Inflammatory macrophage treated with lipopolysaccharide for 1 hour (primary cell): ENCODE results near the gene LPP.

Source experiments
- DNase-seq, 2 donors: peaks; one replicate each; pipeline ENCODE4 v3.0.0-alpha.2; 2020 to 2022

The LPP gene

DNA sequence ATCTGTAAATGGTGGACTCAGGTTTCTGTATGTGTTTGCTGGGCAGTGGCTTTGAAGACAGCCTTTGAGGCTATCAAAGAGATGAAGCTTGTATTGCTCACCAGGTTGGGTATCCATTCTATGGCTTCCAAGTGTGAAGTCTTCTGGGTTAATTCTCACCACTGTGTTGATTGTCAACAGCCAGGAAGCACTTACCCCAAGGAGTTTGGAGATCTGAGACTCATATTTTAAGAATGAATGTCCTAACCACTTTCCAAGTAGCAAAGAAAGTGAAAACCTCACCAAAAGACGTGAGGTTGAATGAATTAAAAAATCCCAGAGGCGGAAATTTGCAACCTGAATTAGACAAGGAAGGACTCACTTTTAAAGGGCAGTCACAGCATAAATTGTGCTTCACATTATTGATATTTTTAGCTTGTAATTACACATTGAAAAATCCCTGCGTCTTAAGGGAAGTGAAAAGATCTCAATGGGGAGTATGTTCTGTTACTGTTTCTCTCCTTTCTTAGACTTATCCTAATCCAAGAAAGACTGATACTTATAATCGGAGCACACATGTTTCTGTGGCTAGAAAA is 713.8 kb downstream of the LPP start:
- peak in 1 of 2 donors; percentile 11 for DNase-seq

DNA sequence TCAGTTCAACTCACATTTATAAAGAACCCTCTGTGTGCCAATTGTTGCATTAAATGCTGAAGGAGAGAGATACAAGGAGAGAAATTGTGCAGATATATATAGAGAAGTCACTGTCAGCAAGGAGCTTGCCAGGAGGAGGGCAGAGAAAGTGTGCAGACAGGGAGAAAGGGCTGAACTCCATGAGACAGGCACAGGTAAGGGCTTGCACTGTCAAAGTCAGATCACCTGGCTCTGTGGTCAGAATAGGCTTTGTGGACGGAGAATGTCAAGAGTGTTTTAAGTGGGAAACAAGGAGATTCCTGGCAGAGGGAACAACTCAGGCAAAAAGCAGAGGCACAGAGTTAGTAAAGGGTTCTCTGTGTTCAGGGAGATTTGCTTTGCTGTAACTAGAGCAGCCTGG is 714.8 kb downstream of the LPP start:
- DNase-seq, result no peak

DNA sequence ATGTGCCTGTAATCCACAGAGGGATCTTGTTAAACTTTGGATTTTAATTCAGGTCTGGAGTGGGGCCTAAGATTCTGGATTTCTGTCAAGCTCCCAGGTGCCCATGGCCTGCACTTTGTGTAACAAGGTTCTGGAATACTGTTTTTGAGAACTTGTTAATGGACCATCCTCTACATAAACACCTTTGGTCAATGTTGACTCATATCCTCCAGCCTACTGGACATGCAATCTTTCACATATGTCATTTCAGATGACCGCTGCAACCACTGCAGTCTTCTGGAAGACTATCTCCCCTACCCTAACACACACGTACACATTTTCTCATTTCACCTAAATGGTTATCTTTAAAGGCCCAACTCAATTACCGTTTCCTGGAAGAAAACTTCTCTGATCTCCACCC is 715.7 kb downstream of the LPP start:
- no peak for DNase-seq

DNA sequence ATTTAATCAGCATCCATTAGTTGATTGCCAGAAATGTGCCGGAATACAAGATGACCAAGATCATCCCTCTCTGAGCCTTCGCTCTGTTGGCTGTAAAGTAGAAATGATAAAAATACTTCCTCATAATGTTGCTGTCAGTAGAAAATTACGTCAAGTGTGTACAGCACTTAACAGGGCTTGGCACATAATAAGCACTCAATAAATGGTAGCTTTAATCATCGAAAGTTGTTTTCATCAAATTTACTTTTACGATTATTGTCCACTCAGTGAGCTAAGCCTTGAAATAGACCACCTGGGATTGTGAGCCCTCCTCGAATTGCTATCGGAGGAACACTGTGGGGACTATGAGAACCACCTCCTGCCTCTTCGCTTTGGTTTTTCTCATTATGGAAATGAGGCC is 716.5 kb downstream of the LPP start:
- DNase-seq, result no peak

DNA sequence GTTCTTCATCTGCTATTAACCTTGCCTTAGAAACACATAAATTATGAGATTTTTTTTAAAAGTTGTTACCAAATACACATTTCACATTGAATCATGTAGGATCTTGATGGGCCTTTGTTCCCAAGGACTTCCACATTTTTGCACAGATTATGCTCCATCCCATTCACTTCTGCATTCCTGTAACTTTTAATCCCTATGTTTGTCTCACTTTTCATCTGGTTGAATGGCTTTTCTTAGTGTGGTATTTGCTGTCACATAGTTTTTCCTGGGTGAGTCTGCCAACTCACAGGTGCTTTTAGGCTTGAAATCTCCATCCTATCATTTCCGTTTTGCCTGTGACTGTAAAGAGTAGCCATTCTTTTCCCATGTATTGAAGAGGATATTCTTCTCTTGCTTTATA is 720.6 kb downstream of the LPP start:
- no peak for DNase-seq

DNA sequence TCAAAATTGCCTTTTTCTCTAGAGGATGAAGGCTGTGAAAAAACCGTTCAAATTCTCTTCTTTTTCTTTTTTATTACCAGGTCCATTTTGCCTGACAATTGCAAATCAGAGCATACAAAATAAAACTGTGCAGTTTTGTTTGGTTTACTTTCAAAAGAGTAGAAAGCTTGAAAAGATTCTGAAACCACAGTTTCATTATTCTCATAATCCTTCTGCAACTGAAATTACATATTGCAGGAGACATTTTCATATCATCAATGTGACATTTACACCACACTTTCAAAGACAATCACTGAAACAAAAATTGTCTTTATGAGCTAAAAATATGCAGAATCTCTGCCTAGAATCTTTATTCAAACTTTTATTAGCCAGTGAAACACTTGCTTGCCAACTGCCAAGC is 721.5 kb downstream of the LPP start:
- DNase-seq, result no peak

DNA sequence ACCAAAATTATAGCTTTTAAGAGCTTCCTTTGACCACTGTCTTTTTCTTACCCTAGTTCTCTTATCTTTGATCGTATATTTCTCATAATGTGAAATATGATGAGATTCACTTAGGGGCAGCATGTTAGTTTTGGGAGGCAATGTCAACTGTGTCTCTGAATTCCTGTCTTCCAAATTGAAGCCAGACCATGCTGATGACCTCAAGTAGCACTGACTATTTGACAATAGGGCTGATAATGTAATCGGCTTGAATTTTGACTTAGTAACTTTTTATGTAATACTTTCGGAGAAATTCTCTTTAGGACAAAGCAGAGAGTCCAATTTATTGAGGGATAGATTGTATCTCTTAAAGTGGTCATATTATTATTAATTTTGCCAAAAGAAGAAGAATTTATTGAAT is 722.4 kb downstream of the LPP start:
- DNase-seq, result no peak

DNA sequence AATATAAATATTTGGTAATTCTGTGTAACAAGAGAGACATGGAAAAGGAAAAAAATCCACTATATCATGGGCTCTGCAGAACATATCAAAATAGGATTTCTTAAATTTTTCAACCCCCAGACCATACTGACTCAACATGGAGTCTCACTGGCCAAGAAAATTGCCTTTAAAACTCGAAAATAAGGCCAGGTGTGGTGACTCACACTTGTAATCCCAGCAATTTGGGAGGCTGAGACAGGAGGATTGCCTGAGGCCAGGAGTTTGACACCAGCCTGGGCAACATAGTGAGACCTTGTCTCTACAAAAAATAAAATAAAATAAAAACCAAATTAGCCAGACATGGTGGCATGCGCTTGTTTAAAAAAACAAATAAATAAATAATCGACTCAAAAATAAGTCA is 723.4 kb downstream of the LPP start:
- no peak for DNase-seq

DNA sequence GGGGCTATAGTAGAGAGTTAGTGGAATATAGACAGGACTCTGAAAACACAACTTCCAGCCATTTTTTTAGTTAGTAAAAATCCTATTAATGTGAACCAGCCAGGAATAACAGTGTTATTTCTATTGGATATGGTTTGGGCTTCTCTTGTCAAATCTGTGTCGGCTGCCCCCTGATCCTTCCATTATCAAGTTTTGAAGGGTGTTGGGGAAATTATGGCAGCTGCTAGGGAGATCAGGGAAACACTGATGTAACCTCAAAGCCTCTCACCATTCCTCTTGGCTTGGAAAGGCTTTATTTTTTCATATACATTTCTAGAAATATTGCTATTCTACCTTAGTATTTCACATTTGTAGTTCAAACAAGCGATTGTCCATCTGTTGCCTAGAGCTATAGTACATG is 724.1 kb downstream of the LPP start:
- DNase-seq, result no peak

DNA sequence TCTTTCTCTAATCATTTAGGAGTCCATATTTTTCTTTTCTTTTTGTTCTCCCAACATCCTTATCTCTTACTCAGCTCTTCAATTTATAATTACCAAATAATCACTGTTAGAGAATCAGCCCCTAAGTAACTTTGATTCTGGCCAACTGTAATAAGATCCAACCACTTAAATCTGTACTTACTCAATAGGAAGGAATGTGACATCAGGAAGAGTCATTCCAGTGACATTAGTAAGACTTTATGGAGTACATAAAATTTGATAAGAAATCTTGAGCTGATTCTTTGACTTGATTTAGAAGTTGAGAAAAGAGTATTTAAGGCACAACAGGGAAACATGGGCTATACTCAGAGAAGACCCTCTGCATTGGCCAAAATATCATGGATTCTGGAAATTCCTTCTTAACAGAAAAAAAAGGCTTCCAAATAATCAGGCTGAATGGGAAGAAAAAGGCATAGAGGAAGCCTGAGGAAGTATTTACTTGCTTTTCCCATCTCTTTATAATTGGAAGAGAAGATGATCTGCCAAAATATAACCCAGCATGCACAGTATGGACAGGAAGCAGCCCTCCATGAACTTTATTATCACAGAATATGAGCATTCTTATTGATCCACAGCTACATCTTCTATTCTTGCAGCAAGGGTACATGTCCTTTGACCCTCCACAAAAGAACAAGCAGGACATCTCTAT is 728.1 kb downstream of the LPP start:
- no peak for DNase-seq

DNA sequence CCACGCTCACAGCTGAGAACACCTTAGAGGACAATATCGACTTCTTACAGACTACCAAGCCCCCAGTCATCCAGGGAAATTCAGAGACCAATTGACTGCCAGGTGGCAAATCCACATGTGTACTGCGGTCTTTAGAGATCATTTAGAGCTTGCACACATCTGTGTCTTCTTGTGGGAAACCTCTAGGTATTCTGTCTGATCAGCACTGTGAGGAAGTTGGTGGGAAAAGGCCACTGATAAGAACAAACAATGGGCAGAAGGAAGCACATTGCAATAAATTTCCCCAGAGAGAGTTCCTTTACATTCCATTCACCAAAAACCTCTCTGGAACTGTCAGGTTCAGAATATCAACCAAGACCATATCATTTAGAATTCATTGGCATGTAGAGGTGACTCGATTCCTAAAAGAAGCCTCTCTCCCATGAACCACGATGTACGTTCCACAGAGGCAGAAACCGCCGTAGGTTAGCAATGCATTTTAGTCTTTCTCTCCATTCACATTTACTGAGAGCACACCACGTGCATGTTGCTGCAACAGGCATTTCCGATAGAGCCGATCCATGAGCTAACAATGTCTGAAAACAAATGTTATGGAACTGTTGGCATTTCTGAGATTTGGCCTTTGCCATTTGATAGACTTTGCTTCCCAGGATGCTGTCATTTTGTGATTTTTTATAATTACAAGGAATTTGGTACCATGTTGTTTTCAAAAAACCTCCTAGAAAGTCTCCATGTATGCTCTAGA is 730.5 kb downstream of the LPP start:
- no peak for DNase-seq

DNA sequence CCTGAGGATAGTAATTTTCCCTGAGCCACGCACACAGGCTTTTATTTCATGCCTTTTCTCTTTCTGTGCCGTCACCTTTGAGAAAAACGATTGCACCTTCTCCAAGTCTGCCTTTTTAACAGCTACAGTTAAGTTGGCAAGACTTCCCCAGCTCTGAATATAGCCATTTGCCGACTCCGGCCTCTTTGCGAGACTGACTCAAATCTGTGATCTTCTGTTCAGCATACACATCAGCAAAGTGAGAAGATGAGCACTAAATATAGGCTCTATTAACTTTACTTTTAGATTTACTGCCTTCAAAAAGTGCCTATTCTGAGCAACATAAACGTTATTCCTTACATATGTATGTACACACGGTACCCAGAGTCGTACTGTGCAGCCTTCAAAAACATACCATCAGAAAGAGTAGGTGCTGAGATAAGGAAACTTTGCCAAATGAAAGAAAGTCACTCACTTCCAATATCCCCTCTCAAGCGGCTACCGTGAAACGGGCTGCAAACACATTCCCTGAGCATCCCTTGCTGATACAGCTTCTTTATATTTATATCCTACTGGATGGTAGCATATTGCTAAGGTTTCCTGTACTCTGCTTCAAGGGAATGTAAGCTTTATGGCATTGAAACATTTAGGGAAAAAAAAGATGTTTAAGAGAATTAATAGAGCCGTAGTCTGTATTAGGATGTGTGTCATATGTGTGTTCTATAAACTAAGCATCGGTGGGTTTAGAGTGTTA is 734.5 kb downstream of the LPP start:
- no peak for DNase-seq

DNA sequence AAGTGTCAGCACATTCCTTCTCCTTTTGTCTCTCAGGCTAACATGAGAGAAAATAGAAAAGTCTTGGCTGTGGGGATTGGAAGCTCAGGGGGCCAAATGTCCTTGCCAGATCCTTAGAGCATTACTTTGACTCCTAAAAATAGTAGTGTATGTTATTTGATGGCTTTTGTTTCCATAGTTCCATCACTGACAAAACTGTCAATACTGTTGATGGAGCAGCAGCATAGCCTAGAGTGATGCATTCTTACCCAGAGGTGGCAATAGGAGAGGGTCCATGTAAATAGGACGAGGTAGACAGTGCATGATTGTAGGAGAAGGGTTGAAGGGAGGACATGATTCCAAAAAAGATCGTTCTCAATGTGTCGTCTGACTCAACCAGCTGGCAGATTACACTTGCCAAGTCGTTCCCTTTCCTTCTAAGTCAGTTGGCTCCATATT is 735.1 kb downstream of the LPP start:
- no peak for DNase-seq

DNA sequence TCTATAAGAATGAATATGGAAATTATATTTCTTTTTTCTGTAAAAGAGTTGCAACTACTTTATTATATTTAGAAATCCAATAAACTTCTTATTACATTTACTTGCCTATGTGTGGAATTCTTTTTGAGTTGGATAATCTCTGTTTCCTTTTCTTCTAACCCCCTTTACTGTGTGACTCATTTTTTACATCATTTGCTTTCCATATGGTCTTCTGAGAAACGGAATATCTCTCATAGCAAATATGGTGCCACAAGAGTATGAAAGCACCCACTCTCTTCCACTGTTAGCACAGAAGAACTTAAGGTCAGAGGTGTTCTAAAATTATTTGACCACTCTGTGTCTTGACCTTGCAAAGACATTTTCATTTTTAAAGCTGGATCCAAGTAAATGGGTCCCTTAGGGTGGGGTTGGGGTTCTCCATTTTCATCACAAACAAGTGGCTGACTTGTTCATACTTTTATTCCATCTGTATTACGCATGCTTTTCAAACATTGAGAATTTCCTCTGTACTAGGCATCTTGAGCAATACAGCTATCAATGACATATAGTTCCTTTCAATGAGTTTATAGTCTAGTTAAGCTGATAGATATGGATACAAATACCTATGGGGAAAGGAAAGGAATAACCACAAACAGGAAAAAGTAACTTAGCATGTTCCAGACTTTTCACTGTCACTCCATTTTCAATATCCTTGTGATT is 736.8 kb downstream of the LPP start:
- DNase-seq, result no peak

DNA sequence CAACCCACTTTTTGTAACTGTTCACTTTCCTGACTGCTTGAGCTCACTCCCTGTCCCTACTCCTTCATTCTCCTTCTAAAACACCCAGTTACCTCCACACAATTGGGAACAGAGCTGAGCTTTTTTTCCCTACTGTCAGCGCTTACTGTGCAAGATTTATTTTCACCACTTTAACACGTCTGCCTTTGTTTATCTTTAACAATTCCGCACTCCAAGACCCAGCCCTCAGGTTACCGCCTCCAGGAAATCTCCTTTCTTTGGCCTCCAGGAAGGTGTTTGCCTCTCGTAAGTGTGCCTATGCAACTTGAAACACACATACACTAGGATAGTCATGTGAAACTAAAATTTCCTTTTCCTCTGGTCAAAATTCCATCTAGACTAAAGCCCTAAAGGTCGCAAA is 745.9 kb downstream of the LPP start:
- no peak for DNase-seq

DNA sequence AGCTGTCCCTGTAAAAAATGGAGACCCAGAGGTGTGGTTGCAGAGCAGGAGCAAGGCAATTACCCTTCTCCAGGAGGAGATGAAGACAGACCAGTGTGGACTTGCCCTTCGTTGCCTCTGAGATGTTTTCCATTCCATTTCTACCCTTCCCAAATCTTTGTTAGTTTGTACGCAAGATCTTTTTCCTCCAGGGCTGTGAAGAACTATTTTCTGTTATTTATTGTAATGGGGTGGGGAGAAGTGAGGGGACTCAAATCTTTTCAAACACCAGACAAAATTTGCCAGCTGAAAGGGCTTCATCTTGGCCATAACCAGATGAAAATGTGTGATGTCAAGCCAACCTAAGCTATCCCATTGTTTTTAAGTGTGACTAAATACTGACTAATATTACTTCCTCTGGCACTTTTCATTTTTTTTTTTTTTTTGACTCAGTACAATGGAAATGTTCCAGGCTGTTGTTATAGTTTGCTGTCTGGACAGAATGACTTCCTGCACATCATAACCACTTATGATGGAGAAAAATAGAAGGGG is 746.5 kb downstream of the LPP start:
- peak; percentile 56 to 57 for DNase-seq

DNA sequence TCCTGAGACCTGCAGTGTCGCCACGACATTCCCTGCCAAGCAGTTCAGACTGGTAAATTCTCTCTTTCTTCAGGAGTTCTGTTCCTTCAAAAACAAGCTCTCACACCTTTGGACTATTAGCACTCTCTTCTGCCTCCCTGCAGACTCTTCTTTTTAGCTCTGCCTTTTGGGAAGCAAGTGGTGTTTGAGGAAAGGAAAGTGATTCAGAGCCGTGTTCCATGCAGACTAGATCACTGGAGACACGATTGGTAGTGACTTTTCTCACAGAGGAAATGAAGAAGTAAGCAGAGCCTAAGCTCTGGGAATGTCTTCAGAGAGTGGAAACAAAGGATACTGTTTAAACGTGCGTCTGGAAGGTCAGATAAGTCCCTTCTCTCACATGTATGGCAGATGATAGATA is 747.2 kb downstream of the LPP start:
- DNase-seq, result peak; percentile 35 to 40

DNA sequence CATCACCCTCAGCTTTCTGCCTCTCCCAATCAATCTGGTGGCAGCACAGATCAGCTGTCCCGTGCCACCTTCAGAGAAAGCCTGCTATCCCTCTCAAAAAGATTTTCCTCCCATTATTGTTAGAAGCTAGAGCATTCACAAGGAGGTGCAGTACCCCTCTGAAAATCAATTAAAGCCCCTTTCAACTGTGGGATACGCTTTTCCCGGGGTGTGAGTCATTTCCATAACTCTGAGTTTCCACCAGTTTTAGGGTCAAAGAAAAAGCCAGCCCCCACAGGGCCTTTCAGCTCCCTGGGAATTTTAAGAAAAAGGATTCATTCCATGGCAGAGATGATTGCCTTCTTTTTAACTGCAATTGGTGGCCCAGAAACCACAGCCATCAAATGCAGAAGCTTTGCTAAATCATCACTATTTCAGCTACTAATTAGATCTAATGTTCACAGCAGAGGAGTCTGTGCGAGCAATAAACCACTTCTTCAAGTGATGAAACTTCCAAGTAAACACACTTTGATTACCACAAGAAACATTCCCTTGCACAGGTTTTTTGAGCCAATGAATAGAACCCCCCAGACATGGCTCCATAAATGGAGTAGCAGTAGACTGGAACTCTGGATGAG is 747.8 kb downstream of the LPP start:
- no peak for DNase-seq

DNA sequence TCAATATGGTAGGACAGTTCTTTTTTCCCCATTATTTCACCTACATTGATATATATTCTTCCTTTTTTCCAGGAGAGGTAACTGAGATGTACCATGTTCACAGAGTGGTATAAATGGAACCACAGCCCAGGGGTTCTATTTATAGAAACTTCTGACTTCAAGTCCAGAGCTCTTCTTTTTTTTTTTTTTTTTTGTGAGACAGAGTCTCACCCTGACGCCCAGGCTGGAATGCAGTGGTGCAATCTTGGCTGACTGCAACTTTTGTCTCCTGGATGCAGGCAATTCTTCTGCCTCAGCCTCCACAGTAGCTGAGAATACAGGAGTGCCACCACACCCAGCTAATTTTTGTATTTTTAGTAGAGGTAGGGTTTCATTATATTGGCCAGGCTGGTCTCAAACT is 750.7 kb downstream of the LPP start:
- peak in 1 of 2 donors; percentile 42 for DNase-seq

DNA sequence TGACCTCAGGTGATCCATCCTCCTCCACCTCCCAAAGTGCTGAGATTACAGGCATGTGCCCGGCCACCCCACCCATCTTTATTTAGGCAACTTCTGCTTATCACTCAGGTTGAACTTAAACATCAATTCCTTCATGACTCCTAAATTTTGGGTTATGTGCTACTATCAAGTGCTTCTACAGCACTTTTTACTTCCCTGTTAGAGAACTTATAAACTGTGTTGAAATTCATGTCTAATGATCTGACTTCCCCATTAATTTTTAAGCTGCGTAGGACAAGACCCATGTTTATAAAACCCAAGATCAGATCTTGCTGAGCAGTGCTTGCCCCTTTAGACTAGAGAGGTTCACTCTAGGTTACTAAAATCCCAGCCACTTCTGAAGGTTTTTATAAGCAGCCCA is 751.6 kb downstream of the LPP start:
- DNase-seq, result peak; percentile 66 to 85

DNA sequence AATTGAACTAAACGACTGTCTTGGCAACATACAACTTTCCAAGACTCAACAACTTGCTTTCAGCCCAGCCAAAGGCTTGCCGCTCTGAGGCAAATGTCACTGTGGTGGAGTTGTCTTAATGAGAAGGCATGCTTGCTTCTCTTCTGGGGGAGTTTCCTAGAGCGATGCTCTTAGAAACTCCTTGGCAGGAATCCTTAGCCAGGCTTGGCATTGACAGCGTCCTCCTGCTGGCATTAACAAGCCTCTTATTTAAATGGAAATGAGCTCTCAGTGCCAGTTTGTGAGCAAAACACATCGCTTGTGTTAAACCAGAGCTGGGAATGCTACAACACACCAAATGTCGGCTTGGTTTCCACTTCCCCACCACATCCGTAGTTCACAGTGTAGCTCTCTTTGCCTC is 752.3 kb downstream of the LPP start:
- DNase-seq, result no peak
